Inflammatory macrophage treated with lipopolysaccharide for 1 hour (primary cell): ENCODE results near the gene ZRANB3.

Source experiments
- DNase-seq, 2 donors: peaks; one replicate each; pipeline ENCODE4 v3.0.0-alpha.2; 2020 to 2022

The ZRANB3 gene

GRCh38 chr2:135246711-135247270 lies 284.2 kb downstream of the ZRANB3 start:
- DNase-seq = no peak

DNA sequence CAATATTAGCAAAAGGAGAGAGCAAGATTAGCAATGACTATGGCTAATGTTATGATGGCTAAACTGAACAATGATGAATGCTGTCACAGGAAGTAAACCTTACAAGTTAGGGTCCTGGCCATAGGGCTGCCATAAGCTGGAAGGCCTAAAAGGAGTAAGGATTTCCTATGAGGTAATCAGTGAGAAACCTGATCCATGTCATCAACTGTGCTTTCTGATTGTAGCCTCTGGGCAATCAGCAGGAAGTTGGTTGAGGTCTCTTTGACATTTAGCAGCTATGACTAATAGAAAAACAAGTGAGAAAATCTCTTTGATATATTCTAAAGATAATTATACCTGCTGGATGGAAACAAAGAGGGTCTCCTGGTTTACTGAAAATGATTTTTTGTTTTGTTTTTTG lies 285.9 kb downstream of the ZRANB3 start:
- DNase-seq = no peak

GRCh38 chr2:135238651-135239050 lies 292.4 kb downstream of the ZRANB3 start:
- no peak for DNase-seq

DNA sequence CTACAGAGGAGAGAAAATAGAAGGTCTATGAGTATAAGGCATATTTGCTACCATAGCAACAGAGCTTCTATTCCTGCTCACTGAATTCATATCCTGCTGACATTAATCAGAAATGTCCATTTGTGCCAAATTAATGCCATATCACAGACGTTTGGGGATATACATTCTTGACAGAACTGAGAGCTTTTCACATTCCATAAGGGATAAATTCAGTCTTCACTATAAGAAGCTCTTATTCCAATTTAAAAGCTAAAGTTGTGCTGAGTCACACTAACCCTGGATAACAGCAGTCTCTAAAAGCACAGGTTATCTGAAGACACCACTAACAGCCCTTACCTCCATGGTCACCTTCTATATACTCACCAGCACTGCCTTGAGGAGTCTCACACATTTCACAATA lies 300.9 kb downstream of the ZRANB3 start:
- DNase-seq = no peak

GRCh38 chr2:135227386-135227785 lies 303.6 kb downstream of the ZRANB3 start:
- no peak for DNase-seq

DNA sequence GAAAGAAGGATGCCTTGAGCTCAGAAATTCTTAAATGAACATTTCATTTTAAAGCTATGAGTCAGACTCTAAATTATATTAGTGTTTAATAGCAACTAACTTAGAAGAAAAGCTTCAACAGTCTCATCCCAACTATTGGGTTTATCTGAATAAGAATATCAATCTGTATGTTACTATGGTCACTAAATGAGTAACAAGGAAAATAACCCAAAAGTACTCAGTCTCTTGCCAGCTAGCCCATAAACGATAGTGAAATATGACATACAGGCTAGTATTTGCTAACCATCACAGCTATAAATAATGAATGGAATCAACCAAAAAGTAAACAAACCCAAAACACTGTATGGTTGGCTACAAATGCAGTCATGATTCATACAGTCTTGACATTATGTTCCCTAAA lies 304.1 kb downstream of the ZRANB3 start:
- no peak for DNase-seq

DNA sequence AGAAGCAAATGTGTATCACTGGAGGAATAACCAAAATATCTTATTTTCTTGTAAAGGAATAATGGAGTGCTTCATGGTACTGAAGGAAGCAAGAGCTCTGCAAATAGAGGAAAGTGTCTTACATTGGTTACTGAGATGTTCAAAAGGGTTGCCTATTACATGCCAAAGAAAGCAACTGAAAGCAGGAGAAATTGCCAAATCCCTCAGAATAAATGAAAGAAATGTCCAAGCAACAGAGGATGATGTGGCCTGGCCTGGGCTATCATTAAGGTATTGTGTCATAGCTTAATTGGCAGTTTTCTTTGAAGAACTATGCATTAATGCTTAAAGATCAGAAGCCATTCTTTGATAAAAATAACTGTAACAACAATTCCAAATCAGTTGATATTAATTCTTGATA lies 305.2 kb downstream of the ZRANB3 start:
- no peak for DNase-seq

GRCh38 chr2:135219226-135219625 lies 311.8 kb downstream of the ZRANB3 start:
- DNase-seq = no peak

GRCh38 chr2:135218426-135218825 lies 312.6 kb downstream of the ZRANB3 start:
- DNase-seq = no peak

DNA sequence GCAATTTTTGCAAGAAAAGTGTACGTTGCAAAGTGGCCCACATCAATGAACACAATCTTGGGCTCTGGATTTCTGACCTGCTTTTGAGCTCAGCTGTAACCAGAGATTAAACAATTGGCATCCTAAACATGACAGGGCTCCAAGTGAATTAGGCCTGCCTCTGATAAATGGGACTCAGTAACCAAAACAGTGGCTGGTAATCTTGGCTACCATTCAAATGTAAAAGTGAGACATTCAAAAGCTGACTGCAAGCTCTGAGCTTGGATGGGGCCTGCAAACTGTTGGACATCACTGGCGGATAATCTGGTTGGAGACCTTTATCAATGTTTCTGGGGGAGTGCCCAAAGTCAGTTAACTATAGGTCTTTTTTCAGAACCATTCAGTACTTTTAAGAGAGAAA lies 318.3 kb downstream of the ZRANB3 start:
- DNase-seq = no peak

GRCh38 chr2:135208016-135208415 lies 323.0 kb downstream of the ZRANB3 start:
- no peak for DNase-seq

DNA sequence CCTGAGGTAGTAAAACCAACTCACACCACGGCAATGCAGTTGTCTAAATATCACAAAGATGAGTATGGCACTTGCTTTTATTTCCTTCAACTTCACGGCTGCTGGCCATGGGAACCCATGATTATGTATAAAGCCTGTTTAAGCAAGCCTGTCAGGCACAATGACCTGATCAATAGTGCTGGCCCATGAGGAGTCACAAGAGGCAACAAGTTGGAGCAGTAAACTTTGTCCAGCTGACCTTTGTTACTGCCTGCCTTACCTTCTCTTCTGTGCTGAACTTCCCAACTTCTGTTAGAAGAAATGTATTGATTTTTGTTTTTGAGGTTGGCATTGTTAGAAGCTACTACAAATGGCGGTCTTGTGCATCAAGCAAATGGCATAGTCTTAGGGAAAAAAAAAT lies 327.1 kb downstream of the ZRANB3 start:
- no peak for DNase-seq

DNA sequence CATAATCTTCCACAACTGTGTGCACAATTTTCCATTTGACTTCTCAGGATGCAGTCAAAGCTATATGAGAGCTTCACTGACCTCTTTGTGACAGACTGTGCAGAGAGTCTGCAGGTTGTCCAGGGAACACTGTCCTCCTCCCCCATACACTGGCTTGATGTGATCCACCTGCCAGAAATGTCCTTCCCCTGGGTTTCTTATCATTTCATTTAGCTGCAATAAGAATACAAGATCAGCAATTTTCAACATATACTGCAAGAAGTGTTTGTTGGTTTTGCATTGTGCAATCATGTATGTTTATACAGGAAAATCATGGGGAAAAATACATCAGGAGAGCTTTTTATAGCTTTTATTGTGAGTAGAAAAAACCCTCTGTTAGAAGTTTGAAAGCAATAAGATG lies 328.3 kb downstream of the ZRANB3 start:
- DNase-seq = no peak

DNA sequence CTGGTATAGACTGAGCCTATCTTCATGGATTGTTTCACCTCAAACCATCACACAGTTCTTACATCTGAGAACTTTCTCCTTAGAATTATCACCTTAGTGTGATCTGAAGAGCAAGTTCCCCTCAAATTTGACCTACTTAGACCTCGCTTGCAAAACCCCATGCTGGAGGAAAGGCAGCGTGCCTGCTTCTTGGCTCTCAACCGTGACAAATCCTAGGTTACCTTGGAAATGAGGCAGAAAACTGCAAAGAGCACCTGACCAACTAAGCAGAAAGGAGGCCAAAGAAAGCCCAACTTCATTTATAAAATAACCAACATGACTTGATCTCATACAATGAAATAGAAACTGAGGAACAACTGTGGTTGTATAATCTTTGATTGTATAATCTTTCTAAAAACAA lies 332.5 kb downstream of the ZRANB3 start:
- no peak for DNase-seq

DNA sequence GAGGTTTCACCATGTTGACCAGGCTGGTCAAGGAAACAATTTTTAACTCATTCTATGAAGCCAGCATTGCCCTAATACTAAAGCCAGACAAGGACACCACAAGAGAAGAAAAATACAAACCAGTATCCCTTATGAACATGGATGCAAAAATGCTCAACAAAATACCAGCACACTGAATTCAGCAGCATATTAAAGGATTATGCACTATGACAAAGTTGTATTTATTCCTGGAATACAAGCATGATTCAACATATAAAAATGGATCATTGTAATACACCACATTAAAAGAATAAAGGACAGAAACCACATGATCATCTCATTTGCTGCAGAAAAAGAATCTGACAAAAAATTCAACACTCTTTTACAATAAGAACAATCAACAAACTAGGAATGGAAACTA lies 340.2 kb downstream of the ZRANB3 start:
- DNase-seq = no peak

GRCh38 chr2:135189148-135189547 lies 341.9 kb downstream of the ZRANB3 start:
- DNase-seq = no peak

- no peak for DNase-seq
These were observed 343.7 kb downstream of the ZRANB3 start for GRCh38 chr2:135187270-135187669.

DNA sequence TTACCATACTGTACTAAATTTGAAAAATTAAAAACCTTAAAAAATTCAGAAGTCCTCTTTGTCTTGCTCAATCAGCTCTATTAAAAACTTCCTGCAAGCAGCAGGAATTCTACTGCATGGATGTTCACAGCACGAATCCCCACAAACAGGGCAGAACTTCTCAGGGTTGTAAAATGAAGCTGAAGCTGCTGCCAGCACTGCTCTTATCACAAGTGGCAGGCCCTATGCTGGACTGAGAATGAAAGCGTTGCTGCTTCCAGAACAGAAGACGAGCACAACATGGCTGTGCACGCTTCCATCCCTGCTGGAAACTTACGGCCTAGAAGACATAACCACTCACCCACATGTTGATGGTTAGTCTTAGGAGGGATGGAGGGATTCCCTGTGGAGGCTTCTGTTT lies 345.0 kb downstream of the ZRANB3 start:
- DNase-seq = no peak

DNA sequence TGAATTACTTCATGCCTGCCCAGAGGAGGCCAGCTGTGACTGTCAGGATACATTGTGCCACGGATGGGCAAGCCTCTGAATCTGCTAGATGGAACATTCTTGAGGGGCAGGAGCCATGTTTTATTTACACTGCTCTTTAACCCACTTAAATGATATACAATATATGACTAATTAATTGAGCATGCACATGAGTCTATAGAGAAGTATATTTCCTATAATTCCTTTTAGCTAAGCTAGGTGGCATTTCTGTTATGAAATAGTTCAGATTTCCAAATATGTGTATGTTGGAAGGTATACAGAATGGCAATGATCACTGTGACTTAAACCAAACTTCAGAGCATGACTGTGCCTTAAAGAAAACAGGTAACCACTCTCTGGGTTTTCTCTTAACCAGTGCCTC lies 347.2 kb downstream of the ZRANB3 start:
- DNase-seq = no peak

DNA sequence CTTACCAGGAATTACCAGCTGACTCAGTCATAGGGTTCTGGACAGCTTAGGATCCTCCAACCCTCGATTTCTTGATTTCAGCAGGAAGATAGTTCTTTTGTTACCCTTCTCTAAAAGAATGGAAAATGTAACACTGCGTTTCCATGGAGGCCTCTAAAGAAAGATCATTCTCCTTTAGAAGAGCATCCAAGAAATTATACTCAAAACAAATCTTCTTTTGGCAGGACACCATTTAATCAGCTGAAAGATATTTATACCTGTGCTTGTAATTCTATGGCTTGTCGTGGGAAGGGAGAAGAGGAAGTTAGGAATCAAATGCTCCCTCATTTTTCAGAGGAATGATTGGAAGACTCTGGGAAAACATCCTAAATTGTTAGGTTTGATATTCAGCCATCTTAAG lies 348.4 kb downstream of the ZRANB3 start:
- no peak for DNase-seq

GRCh38 chr2:135182190-135182589 lies 348.8 kb downstream of the ZRANB3 start:
- DNase-seq = no peak

GRCh38 chr2:135179689-135180088 lies 351.3 kb downstream of the ZRANB3 start:
- no peak for DNase-seq

GRCh38 chr2:135175177-135175576 lies 355.8 kb downstream of the ZRANB3 start:
- DNase-seq = no peak

DNA sequence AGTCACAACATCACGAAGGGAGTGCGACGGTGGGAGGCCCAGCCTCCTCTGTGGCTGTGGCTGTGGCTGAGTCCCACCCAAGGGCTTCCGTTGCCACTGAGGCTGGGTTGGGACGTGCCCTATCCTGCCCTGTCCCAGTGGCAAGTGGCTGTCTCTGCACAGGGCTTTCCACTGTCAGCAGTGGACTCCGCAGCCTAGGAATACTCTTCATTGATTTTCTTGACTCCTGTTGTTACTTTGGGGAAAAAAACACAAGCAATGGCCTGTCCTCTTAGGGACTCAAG lies 356.3 kb downstream of the ZRANB3 start:
- DNase-seq = no peak

DNA sequence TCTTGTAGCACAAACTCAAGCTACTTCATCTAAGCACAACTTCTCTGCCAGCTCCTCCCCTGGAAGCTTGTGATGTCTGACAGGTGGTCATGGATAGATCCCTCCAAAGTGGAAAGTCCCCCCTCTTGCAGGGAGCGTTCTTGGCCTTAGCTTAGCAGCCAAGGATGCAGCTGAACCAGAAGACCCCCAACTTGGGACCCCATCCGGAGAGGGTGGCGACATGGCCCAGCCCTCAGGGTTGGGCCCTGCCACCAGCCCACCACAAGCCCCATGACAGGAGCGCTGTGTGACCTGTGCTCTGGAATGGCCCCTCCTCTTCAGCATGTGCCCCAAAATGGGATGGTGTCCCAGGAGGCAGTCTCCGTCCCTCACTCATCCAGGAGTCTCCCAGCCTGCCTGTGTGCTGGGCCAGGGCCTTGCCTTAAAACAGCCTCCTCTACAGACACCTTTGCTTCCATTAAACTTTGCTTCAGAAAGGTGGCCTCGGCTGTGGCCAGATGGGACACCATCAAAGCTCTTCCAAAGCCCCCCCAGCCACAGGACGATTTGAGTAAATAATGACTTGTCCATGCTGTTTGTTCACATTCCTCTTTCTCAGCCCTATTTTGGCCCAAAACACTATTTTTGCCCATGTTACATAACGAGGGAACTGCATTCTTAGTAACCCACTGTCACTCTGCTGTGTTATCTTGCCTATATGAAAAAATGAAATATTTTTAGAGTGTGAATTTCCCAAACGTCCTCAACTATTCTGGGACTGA lies 356.8 kb downstream of the ZRANB3 start:
- DNase-seq = no peak
